ENCODE measurements around the gene RASGRF1. TPM values are rescaled to one million over a fixed set of nuclear protein-coding genes. Genes with fewer than 3 reads are reported as not detected.

Gene RASGRF1
- total RNA-seq, 1 experiment from 2014 or later = 5.7 TPM

DNA sequence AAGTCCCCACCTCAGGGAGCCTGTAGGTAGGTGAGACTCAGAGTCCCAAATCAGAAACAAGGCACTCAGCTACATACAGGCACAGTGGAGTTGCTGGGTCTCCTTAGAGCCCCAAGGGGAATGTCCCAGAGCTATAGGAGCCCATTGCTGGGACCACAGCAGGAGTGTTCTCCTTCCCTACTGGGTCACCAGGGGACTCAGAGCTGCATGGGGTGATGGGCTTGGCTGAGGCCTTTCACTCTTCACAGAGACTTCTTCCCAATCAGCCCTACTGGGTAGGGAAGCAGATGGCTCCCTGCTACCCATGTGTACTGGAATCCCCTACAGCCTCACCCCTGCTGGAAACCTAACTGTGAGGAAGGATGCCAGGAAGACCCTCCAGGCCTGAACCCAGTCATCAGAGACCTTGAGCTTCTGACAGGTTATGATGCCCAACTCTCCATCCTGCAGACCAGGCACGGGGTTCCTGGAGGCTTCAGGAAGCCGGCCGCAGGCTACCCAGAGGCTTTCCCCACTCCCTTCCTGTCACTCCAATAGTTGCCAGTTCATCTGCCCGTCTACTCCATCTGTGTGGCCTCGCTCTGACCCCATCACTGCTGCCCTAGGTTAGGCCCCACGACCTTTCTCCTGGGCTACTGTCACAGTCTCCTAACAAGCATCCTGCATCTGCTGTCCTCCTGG is 24.0 kb downstream of the RASGRF1 start:
- no peak for DNase-seq (ENCODE audit: low read depth)

DNA sequence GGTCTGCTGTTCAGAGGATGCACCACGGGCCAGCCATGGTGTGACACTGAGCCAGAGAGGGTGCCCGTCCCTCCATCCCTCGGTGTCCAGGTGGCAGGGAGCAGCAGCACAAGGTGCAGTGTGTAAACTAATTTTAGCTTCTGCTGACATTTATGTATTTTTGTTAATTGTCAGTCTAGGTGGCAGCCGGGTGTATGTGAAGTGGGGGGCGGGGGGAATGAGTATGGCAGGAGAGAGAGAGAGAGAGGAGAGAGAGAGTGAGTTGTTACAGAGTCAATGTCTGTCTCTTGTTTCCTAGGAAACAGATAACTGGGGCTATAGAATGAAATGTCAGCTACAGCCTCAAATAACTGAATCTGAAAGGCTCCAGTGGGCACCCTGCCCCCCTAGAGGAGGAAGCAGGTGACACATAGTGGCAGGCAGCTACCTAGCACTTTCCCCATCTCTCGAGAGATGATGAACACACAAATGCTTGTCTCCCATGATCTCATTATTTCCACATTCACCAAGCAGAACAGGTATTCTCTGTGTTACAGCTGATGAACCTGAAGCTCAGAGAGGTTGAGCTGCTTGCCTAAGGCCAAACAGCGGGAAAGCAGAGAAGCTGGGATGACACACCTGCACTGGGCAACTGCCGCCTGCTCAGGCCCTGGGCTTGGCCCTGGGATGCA is 24.7 kb downstream of the RASGRF1 start:
- DNase-seq (ENCODE audit: low read depth) = no peak

GRCh38 chr15:79065361-79065705 is 25.2 kb downstream of the RASGRF1 start:
- DNase-seq (ENCODE audit: low read depth) = no peak

DNA sequence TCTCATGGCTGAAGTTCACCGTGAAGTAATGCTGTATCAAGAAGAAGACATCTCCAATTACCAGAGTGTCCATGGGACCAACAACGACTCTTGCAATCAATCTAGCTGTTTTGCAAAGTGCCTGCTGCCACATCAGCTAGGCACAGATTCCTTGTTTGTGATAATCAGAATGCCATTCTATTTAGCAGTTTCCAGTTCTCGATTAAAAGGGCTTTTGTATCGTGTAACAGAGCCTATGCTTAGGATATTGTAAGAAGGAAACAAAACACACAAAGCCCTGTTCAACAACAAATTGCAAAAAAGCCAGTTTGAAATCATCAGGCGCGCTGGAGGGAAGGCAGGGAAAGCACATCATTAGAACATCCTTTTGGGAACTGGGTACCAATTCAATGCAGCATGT is 26.1 kb downstream of the RASGRF1 start:
- DNase-seq (ENCODE audit: low read depth) = no peak

DNA sequence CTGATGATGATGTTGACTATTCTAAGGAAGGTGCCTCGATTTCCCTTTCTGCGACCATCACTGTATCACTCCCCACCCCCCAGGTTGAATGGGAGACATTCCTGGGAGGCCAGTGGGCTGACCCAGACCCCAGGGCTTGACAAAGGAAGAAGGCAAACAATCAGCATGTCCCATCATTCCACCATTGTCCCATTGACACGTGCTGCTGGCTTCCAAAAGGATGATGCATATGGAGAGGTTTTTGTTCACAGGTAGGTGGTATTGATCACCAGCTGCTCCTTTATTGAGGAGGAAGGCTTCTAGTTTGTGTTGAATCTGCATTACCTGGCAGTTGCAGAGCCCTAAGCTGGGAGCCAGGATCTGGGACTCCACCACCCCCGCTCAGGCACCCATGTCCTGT is 30.4 kb downstream of the RASGRF1 start:
- DNase-seq (ENCODE audit: low read depth) = no peak

- DNase-seq (ENCODE audit: low read depth) = no peak
Measured at GRCh38 chr15:79059081-79059572, 31.5 kb downstream of the RASGRF1 start.

DNA sequence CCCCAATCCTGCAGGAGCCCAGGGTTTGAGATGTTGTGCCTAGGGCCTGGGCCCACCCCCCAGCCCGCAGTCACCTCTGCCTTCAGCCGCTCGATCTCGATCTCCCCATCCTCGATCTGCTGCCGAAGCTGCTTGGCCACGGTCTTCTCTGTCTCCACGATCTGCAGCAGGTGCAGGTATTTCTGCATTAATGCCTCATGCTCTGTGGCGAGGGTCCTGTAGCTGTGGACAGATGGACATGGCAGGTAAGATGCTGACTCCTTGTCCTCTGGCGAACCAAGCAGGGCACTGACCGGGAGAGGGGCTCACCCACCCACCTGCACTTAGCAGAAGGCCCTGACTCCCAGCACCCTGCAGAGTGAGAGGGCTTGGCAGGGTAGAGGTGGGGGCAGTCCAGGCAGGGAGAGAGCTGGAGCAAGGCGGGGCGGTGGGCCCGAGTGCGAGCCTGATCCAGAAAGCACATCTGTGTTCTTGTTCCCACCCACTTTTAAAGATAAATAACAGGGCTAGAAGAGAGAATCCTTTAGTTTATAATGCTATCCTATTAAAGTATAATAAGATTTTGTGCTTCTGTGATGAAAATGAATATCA is 32.2 kb downstream of the RASGRF1 start:
- no peak for DNase-seq (ENCODE audit: low read depth)

GRCh38 chr15:79057050-79057449 is 33.5 kb downstream of the RASGRF1 start:
- no peak for DNase-seq (ENCODE audit: low read depth)

DNA sequence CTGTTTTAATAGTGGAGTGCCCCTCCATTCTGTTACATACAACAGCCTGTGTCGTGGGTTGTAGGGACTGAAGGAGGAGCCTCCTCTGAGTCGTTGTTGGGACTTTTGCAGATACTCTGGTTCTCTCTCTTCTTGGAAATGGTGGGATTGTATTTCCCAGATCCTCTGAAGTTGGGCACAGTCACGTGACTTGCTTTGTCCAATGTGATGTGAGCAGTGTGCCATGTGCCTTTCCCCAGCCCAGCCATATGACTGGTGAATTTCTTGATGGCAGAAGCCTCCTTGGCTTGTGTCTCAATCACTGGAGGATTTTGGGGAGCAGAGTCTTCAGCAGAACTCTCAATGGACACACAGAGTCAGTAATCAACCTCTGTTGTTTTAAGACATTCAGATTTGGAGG is 36.2 kb downstream of the RASGRF1 start:
- no peak for DNase-seq (ENCODE audit: low read depth)

DNA sequence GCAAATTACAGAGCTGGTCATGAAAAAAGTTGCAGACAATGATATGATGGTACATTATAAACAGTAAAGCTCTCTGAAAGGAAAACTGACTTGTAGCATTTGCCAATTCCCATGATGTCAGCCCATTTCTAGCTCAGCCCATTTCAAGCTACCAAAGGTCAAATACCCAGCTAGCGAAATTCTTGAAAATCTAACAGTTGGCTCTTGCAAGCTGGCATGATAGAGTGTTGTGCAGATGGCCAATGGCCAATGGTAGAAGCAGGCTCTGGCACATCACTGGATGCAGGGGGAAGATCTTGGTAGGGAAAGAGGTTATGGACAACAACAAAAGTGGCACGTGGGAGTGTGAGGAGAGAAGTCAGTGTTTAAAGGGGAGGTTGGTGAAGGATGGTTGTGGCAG is 36.7 kb downstream of the RASGRF1 start:
- no peak for DNase-seq (ENCODE audit: low read depth)

- DNase-seq (ENCODE audit: low read depth) = no peak
Measured at GRCh38 chr15:79051941-79052731, 38.4 kb downstream of the RASGRF1 start.

- DNase-seq (ENCODE audit: low read depth) = no peak
Measured at GRCh38 chr15:79051029-79051428, 39.6 kb downstream of the RASGRF1 start.

DNA sequence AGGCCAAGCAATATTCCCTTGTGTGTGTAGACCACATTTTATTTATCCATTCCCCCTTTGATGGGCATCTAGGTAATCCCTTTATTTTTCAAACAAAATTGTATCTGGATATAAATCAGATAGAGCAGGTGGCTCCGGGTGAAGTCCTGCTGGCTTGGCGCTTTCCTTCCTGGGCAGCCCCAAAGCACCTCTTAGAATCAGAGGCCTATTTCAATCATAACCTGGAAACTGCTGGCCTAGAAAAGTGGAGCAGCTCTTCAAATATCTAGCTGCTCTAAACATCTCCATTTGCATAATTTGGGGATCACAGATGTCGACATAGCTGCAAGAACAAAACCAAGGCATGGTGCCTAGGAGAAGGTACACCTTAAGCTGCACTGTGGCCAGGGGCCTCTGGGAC is 40.2 kb downstream of the RASGRF1 start:
- no peak for DNase-seq (ENCODE audit: low read depth)

- no peak for DNase-seq (ENCODE audit: low read depth)
Measured at GRCh38 chr15:79049416-79049815, 41.2 kb downstream of the RASGRF1 start.

DNA sequence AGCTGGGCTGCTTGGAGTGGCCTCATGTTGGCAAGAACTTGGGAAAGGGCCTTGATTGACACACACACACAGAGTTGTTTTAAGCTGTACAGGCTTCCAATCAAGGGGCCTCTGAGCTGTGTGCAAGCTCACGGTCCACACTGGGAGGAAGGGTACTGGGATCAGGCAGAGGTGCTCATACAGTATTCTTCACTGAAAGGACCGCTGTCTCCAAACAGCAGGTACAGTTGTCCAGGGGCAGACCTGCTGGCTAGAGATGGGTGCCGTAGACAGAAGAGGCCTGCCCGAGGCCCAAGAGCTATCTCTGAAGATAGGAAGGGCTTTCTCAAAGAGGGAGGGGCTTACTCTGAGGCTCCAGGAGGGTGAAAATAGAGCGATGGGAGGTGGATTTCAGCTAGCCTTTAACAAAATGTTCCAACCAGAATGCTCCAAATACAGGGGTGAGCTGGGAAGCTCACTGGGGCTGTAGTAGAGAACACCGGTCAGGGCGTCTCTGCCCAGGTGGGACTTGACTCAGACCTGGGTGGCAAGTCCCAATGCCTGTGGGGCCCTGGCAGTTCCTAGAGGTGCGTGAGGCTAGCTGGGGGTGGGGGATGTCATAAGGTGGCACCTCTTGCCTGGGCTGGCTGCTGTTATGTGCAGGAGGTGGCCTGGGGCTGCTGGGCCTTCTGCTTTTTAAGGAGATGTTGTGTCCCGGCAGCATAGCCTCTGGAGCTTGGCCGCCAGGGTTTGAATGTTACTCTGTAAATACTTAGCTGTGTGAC is 42.7 kb downstream of the RASGRF1 start:
- no peak for DNase-seq (ENCODE audit: low read depth)

GRCh38 chr15:79046691-79047404 is 43.7 kb downstream of the RASGRF1 start:
- no peak for DNase-seq (ENCODE audit: low read depth)

DNA sequence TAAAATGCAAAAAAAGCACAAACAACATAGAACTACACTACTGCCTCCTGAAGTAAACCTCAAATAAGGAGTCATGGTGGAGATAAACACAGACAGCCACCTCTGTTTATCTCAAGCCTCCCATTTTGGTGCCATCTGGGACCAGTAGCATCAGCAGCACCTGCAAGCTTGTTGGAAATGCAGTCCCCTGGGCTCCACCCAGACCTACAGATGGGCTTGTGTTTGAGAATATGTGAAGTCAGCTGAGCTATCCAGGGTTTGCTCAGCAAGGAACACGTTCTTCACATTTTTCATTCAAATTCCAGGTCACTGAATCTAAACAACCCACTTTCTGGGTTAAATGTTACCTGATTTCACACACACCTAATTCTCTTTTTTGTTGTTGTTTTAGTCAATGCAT is 45.5 kb downstream of the RASGRF1 start:
- no peak for DNase-seq (ENCODE audit: low read depth)

DNA sequence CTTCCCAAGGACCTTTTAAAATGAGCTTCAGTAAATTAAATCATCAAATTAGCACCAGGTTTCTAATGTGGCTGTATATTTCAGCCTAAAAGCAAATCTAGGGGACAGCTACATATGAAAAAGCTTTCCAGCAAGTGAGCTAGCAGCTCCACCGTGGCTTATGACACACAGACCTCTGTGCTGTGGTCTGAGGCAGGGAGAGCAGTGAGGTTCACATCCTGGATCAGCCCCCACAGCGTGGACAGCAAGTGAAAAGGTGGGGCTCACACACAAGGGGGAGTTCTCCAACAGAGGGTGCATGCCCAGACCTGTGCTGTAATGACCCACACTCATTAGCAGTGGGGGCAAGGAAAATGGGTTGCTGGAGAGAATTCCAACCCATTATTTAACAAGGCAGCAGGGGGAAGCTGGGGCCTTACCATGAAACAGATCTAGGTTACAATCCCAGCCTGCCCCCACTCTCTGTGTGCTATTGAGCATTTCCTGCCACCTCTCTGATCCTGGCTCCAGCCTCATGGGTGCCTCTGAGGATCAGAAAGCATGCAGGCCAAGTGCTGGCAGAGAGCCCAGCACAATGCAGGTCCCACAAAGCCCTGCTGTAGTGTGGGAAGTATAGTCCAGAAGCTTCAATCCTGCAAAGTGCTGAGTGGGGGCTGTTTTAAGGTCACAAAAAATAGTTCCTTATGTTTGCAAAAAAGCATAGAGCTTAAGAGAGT is 48.2 kb downstream of the RASGRF1 start:
- no peak for DNase-seq (ENCODE audit: low read depth)

DNA sequence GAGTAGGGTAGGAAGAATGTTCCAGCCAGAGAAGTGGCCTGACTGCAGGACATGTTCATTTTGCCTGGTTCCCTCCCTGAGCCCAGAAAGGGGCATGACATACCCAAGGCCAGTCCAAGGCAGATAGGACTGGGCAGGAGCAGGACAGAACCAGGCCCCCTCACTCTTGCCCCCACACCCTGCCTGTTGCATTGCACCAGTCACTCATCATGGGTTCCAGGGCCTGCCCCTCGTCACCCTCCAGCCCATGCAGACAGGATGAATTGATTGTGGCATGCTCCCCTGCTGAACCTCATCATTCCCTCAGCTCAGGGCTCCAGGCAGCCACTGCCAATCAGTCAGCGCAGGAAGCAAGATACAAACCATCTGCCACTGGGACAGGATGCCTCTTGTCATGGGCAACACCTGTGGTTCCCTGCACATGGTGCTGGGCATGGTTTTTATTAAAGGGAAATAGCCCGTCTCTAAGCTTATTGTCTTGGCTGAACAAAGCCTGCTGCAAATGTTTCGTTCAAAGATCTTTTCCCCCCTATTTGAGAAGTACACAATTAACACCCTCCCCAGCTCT is 48.9 kb downstream of the RASGRF1 start:
- DNase-seq (ENCODE audit: low read depth) = no peak

DNA sequence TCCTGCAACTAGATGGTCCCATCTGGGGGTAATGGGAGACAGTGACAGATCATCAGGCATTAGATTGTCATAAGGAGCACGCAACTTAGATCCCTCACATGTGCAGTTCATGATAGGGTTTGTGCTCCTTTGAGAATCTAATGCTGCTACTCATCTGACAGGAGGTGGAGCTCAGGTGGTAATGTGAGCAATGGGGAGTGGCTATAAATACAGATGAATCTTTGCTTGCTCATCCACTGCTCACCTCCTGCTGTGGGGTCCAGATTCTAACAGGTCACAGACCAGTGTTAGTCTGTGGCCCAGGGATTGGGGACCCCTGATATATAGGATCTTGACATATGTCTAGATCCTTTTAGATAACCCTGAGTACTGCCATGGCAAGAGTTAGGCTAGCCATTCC is 52.7 kb downstream of the RASGRF1 start:
- DNase-seq (ENCODE audit: low read depth) = no peak
